Hematopoietic multipotent progenitor cell treated with erythropoietin and hydrocortisone succinate and interleukin-3 and kit ligand, for 6 days (in vitro differentiated cells): ENCODE data around the gene TYMS.

Experiments
- DNase-seq: peaks from one replicate; pipeline ENCODE4 v3.0.0-alpha.2; 2015

Gene TYMS

GRCh38 chr18:715626-716025 lies 58.2 kb downstream of the TYMS start:
- no peak for DNase-seq

DNA sequence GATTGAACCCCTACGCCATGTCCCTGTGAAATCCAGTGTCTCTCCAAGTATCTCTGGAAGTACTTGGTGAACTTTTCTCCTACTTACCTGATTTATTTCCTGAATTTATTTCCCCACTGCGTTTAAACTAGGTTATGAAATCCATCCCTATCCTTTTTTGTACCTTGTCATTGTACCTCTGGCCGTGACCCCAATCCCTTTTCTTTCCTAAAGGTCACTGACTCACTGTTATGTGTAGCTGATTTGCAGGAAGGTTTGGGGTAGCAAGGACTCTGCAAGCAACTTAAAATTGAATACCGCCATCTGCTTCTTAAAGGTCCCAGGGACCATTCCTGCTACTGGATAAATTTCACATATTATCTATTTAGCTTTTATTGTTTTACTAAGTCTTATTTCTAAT lies 59.5 kb downstream of the TYMS start:
- no peak for DNase-seq
